HUDEP-2 (cell line): ENCODE results near the gene KDM1B.
"Not testable (repeated sequence)": the region's sequence is repeated elsewhere in the genome, so short reads cannot be mapped to it uniquely, and the experiment has no call there.

ENCODE experiments used
- DNase-seq, 76 experiments: peaks; one replicate each; lab custom pipeline; 2025; ENCODE audit not compliant: unreplicated experiment in 76 of 76; lab: John Stamatoyannopoulos, UW

The KDM1B gene

DNA sequence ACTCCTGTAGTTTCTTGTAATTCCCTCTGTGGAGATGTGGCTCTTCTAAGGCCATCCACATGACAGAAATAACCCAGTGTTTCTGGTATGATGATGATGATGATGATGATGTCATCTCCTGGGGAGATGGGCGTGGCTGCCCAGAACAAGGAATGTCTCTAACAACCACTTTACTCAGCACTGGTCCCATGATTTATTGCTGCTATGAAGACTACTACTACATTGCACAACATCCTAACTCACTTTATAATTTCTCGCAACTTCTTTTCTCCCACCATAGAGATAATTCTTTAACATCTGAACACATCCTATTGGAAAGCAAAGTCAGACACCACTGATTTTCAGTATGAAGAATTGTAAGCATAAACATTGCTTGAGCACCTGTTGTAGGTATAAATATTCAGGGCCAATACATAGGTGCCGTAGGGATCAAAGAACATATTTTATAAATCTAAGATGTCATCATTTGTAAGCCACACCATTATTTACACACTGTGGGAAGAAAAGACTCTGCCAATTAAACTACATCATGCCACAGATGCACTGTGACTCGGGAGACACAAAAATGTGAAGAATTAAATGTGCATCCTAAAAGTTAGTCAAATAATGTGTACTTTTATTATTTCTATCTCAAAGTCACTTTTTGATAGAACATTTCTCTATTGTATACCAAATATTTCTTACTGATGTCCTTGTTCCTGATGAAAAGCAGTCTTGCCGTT lies 6.8 kb upstream of the KDM1B start:
- DNase-seq, result no peak

DNA sequence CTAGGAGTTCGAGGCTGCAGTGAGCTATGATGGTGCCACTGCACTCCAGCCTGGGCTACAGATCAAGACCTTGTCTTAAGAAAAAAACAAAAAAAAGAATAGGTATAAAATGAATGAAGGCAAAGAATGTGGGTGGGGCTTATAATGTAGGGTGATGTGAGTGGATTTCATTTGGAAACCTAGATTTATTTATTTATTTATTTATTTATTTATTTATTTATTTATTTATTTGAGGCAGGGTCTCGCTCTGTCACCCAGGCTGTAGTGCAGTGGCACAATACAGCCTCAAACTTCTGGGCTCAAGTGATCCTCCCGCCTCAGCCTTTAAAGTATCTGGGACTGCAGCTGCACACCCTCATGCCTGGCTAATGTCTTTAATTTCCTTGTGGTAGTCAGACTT lies 3.8 kb upstream of the KDM1B start:
- not testable (repeated sequence) for DNase-seq

DNA sequence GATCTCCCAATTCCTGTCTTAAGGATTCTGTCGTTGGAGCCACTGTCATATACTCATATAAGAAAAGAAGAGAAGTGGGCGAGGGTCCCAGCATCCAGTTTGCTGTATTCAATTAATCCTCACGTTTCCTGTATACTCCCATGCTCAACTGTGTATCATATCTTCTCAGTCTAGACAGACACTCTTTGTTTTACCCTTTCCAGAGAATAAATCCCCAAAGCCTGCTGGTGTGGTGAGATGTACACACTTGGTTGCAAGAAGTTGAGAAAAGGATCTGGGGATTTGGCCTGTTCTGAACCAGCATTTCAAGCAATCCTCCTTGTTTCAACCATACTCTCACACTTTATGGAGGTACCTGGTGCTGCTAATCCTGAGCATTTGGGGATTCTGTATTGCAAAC lies 3.4 kb upstream of the KDM1B start:
- no peak for DNase-seq

DNA sequence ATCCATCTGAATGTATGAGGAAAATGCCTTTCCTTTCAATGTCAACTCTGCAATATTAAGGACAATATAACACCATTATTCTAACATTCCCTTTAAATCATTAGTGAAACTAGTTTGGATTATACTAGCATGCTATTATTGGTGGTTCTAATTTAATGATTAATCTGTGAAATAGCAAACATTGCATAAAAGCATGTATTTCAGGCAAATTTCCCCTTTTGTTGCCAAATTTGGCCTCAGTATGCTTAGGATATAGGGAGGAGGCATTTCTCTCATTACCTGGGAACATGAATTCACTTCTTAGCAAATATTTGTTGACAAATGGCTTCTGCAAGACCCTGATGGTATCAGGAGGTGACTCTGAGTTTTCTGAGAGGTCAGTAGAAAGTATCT lies 1.9 kb upstream of the KDM1B start:
- no peak for DNase-seq

DNA sequence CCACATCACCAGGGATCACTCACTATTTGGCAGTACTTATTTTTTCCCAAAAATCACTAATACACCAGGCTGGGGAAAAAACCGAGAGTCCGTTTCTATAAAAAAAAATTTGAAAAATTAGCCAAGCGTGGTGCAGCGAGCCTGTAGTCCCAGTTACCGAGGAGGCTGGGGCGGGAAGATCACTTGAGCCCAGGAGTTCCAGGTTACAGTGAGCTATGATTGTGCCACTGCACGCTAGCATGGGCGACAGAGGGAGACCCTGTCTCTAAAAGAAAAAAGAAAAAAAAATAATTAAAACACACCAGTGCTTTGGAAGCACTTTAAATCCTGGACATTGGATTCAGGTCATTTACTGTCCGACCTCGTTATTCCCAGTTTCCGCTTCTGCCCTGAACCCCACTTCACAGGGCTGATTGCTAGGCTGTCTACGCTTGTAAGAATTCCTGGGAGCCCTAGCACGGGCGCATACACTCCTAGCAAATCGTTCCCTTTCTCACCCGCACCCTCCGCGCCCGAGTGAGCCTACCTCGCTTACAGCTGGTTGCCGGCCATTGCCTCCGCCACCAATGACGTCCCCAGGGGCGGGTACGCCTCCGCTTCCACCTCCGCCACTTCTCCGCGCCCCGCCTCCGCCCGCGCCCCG lies 594 bp upstream of the KDM1B start, which contains the start of gene TPMT:
Gene TPMT (minus strand): TSS at position 571 of the 643 bp plus-strand sequence. CDS start 5,950 bp downstream, outside the sequence.
- peak in 8 of 76 experiments; percentile 23 to 99 (median 70) for DNase-seq

DNA sequence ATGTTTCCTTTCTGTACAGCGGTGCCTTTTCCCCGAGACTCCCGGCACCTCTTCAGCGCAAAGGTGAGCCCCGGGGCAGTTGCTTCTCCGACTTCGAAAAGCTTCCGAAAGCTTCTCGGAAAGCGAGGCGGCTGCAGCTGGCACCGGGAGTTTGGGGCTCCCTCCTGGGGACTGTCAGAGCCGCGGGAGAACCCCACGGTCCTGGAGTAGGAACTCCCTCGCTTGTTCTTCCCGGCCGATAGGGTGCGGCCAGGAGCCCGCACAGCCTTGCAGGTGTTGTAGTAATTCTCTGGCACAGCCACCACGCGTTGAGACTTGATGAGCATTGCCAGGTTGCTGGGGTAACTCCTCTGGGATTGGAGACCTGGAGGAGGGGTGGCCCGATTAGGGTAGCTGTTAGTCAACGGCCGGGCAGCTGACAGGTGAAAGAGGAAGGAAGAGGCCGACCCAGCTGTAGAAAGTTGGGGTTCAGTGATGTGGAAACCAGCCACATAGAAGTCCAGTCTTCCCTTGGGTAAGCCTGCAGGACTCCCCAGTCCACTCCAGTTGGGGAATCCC lies 721 bp downstream of the KDM1B start:
- peak in 46 of 76 experiments; percentile 11 to 64 (median 38) for DNase-seq

DNA sequence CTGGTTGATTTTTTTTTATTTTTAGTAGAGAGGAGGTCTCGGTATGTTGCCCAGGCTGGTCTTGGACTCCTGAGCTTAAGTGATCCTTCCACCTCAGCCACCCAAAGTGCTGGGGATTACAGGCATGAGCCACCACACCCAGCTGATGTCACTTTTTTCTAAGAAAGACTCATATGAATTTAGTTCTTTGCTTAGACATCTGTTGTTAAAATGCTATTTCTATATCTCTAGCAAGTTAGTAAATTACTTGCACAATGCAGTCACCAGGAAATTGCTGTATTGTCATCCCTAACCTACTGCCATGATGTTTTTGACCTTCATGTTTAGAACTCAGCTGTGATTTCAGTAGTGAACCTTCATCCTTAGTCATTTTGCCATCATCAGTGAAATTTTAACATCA lies 5.7 kb downstream of the KDM1B start:
- DNase-seq, result peak in 1 of 76 experiments; percentile 6

DNA sequence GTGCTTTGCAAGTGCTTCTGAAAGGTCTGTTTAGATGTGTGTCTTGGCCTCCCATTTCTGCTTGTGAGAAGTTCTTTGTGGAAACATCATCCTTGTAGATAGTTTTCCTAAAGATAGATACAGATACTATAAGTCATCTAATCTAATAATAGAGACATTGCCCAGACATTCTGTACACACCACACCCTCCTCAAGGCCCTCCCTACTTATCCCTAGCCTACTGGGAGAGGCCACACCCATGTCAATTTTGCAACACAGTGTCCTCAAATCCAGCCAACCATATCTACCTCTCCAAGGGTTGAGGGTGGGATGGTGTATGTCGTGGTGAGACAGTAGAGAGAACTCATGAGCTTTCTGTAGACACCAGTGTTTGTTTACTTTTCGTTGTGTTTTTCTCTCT lies 6.2 kb downstream of the KDM1B start:
- DNase-seq, result peak in 15 of 76 experiments; percentile 6 to 48 (median 21)

DNA sequence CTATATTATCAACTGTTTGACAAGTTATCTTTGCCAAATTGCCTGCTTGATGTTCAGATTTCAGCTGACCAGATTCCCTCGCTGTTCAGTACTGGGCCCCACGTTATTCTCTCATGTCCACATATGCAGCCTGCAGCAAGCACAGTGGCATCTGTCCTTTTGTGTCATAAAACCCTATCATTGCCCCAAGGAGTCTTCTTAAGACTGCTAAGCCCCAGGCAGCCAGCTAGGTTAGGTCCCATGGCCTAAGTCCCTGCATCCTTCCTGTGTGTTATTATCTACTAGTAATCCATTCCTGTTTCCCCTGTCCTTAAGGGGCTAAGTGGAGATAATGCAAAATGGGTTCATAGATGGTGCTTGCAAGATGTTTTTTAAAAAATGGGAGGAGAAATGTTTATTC lies 7.2 kb downstream of the KDM1B start:
- DNase-seq, result no peak

DNA sequence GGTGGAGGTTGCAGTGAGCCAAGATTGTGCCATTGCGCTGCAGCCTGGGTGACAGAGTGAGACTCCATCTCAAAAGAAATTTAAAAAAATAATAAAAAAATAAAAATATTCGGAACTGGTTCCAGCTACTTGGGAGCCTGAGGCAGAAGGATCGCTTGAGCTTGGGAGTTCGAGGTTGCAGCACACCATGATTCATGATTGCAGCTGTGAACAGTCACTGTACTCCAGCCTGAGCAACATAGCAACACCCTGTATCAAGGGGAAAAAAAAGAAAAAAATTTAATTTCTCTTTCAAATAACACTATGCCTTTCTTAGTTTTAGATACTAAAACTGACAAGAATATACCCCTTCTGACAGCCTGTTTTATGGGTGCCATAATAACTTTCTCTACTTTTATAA lies 10.5 kb downstream of the KDM1B start:
- no peak for DNase-seq

DNA sequence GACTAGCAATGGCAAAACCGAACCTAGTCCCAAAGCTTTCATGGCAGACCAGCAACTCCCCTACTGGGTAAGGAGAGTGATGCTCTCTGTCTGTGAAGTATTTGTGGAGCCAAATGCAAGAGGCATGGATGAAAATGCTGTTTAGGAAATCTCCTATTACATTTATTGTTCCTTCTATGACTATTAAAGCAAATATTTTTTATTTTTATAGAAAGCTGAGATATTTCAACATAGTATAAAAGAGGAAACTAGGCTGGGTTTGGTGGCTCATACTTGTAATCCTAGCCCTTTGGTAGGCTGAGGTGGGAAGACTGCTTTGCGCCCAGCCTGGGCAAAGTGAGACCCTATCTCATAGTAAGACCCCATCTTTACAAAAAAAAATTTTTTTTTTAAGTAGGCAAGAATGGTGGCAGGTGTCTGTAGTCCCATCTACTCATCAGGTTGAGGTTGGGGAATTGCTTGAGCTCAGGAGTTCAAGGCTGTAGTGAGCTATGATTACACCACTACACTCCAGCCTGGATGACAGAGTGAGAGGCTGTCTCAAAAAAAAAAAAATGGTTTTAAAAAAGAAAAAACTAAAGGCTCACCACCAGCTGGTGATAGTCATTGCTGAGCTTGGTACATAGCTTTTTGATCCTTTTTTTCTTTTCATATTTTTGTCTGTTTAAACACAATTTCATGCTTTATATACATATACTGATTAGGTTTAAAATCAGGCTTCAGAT lies 11.3 kb downstream of the KDM1B start:
- no peak for DNase-seq

DNA sequence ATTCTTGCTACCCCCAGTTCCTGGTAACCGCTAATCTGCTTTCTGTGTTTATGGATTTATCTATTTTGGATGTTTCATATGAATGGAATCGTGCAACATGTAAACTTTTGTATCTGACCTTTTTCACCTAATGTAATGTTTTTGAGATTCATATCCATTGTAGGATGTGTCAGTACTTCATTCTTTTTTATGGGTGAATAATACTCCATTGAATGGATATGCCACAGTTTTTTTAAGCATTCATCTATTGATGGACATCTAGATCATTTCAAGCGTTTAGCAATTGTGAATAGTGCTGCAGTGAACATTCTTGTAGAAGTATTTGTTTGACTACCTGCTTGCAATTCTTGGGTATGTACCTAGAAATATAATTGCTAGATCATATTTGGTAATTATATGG lies 13.0 kb downstream of the KDM1B start:
- no peak for DNase-seq

DNA sequence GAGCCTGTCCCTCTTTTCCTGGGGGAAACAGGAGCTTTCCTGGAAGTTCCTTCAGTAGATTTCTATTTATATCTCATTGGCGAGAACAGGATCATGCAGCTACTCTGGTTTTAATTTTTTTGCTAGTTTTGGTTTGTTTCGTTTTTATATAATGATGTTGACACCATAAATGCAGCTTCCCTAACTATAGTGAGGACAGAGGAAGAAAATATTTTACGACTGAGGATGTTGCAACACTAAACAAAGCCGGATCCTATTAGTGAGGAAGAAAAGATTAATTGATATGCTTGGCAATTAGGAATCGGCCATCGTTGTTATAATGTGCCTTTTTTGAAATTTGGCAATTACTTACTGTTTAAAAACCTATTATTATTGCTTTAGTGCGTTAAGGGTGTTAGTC lies 16.6 kb downstream of the KDM1B start:
- no peak for DNase-seq

DNA sequence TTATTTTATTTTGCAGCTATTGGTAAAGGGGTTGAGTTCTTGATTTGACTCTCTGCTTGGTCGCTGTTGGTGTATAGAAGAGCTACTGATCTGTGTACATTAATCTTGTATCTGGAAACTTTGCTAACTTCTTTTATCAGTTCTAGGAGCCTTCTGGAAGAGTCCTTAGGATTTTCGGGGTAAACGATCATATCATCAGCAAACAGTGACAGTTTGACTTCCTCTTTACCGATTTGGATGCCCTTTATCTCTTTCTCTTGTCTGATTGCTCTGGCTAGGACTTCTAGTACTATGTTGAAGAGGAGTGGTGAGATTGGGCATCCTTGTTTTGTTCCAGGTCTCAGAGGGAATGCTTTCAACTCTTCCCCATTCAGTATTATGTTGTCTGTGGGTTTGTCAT lies 21.0 kb downstream of the KDM1B start:
- DNase-seq, result peak in 7 of 76 experiments; percentile 7 to 33 (median 14)

DNA sequence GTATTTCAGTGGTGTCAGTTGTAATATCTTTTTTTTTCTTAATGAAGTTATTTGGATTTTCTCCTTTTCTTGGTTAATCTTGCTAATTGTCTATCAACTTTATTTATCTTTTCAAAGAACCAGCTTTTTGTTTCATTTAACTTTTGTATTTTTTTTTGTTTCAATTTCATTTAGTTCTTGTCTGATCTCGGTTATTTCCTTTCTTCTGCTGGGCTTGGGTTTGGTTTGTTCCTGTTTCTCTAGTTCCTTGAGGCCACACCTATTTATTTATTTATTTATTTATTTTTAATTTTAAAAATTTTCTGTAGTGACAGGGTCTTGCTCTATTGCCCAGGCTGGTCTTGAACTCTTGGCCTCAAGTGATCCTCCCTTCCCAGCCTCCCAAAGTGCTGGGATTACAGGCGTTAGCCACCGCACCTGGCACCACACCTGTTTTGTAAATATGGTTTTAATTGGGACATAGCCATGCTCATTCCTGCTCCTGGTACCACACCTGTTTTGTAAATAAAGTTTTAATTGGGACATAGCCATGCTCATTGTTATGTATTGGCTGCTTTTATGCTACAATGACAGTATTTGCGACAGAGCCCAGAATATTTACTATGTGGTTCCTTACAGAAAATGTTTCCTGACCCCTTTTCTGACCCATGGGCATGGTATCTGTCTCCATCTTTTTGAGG lies 22.2 kb downstream of the KDM1B start:
- no peak for DNase-seq

DNA sequence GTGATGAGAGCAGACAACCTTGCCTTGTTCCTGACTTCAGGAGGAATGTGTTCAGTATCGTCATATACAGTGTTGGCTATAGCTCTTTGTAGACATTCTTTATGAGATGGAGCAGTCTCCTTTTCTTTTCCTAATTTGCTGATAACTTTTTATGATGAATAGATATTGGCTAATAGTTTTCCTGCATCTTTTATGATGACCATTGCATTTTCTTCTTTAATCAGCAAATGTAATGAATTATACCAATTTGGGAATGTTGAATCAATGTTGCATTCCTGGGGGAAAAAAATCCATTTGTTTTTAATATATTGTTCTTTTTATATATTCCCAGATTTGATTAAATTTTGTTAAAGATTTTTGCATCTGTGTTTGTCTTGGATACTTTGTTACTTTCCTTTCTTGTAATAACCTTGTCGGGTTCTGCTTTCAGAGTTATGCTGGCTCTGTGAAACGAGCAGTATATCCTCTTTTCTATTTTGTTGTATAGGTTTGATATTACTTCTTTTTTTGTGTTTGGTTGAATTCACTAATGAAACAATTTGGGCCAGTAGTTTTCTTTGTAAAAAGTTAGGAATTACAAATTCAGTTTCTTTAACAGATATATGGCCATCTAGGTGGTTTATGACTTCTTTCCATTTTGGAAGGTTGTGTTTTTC lies 23.9 kb downstream of the KDM1B start:
- no peak for DNase-seq

DNA sequence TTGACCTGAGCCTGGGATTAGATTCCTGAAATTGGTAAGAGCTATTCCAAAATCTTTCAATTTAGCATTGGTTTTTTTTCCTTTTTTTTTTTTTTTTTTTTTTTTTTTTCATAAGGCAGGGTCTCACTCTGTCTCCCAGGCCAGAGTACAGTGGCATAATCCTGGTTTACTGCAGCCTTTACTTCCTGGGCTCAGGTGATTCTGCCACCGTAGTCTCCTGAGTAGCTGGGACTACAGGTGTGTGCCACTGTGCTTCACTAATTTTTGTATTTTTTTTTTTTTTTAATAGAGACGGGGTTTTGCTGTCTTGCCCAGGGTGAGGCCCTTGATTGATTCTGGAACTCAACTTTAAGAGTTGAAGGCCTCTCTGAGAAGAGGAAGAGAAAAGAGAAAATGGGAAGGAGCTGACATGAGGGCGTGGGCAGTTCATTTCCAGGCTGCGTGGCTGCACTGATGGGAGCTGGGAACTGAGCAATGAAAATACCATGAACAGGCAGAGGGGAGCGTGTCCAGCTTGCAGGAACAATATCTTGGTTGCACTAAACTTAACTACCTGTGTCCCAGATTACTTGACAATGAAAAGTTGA lies 24.6 kb downstream of the KDM1B start:
- DNase-seq, result no peak

DNA sequence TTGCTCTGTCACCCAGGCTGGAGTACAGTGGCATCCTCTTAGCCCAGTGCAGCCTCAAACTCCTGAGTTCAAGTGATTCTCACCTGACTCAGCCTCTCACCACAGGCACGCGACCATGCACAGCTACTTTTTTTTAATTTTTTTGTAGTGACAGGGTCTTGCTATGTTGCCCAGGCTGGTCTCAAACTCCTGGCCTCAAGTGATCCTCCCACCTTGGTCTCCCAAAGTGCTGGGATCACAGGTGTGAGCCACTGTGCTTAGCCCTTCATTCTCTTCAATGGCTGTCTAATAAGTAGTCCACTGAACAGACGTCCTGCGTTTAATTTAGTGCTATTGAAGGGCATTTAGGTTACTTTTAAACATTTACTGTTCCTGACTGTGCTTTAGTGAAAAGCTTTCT lies 27.3 kb downstream of the KDM1B start:
- no peak for DNase-seq

DNA sequence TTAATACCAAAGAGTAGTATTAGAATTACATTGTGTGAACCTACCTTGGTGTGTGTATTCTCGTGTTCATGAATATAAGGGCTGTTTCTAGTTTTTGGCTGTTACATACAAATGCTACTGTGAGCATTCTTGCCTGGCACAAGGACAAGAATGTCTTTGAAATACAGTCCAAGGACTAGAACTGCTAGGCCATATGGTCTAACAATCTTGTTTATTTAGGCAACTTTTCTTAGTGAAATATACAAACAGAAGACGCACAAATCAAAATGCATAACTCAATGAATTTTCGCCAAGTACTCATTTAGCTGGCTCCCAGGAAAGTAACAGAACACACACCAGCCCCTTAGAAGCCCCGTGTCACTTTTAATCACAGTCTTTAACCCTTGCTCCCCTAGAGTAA lies 28.5 kb downstream of the KDM1B start:
- DNase-seq, result no peak

DNA sequence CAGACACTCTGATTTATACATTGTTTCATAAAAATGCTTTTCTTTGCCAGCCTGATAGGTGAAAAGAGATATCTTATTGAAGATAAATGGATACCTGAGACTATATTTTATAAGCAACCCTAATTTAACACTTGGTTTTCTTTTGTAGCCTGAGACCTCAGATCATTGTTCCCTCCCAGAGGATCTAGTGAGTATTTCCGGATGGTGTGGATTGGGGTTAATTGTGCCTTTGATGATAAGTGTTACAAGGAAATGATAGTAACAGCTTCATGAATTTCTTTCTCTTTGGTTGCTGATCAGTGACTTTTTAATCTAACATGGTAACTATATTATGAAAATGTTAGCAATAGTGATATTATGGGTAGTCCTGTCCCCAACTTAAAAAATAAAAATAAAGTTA lies 30.4 kb downstream of the KDM1B start:
- no peak for DNase-seq
